Keratinocyte (primary cell): ENCODE data around the gene DNAH11. TPM values are rescaled to one million over a fixed set of nuclear protein-coding genes. Genes with fewer than 3 reads are reported as not detected.

ENCODE experiments used
- DNase-seq: peaks from one replicate; pipeline ENCODE4 v3.0.0-alpha.2; 2011; ENCODE audit warnings: low read depth, missing footprints, low spot score
- FAIRE-seq: peaks from 2 replicates; lab custom pipeline; 2011; peaks lifted over from hg19 to GRCh38; lab: Jason Lieb, UNC
- H2AFZ ChIP-seq: 2 replicates; pipeline ENCODE4 v1.6.0; 2012; ENCODE audit warnings: low read length, control low read depth, inconsistent platforms; ENCODE audit not compliant: control insufficient read depth
- H3K27ac ChIP-seq: 2 replicates; pipeline ENCODE4 v1.5.1; 2011; ENCODE audit warnings: low read length; ENCODE audit not compliant: control insufficient read depth, insufficient read depth
- H3K27me3 ChIP-seq: 3 replicates; pipeline ENCODE4 v1.6.0; 2011; ENCODE audit warnings: low read length; ENCODE audit not compliant: control insufficient read depth, insufficient read depth; ENCODE audit errors: extremely low read depth
- H3K36me3 ChIP-seq, 2 experiments: 2 replicates in 1 of 2; 3 replicates in 1 of 2; pipeline ENCODE4 v1.5.1; 2011; ENCODE audit warnings: low read length in 2 of 2, mild to moderate bottlenecking in 1 of 2; ENCODE audit not compliant: control insufficient read depth in 2 of 2, insufficient read depth in 2 of 2; ENCODE audit errors: extremely low read depth in 1 of 2
- H3K4me1 ChIP-seq: 3 replicates; pipeline ENCODE4 v1.5.1; 2011; ENCODE audit warnings: low read length; ENCODE audit not compliant: control insufficient read depth, insufficient read depth; ENCODE audit errors: extremely low read depth
- H3K4me2 ChIP-seq: 3 replicates; pipeline ENCODE4 v1.6.0; 2011; ENCODE audit warnings: low read depth, low read length; ENCODE audit not compliant: control insufficient read depth, insufficient read depth; ENCODE audit errors: extremely low read depth
- H3K4me3 ChIP-seq, 3 experiments: fragments of 200-600 bp in 1 of 3; sonication (generic) in 1 of 3; 2 replicates in 2 of 3; 3 replicates in 1 of 3; pipeline ENCODE4 v1.5.1; 2011 to 2016; ENCODE audit warnings: low read length in 3 of 3, mild to moderate bottlenecking in 3 of 3, control low read depth in 2 of 3, inconsistent platforms in 1 of 3, low read depth in 1 of 3, mixed read lengths in 1 of 3, mixed run types in 1 of 3, moderate library complexity in 1 of 3; ENCODE audit not compliant: control insufficient read depth in 2 of 3, insufficient read depth in 2 of 3; ENCODE audit errors: extremely low read depth in 1 of 3
- H3K79me2 ChIP-seq: 2 replicates; pipeline ENCODE4 v1.6.0; 2012; ENCODE audit warnings: low read length; ENCODE audit not compliant: control insufficient read depth, insufficient read depth
- H3K9ac ChIP-seq: 3 replicates; pipeline ENCODE4 v1.6.0; 2011; ENCODE audit warnings: low read length; ENCODE audit not compliant: control insufficient read depth, insufficient read depth; ENCODE audit errors: extremely low read depth
- H3K9me1 ChIP-seq: 3 replicates; pipeline ENCODE4 v1.6.0; 2011; ENCODE audit warnings: low read length; ENCODE audit not compliant: control insufficient read depth, insufficient read depth; ENCODE audit errors: extremely low read depth
- H3K9me3 ChIP-seq: 2 replicates; pipeline ENCODE4 v1.5.1; 2012; ENCODE audit warnings: low read depth, low read length; ENCODE audit not compliant: control insufficient read depth
- H4K20me1 ChIP-seq: 3 replicates; pipeline ENCODE4 v1.6.0; 2011; ENCODE audit warnings: low read length; ENCODE audit not compliant: control insufficient read depth, insufficient read depth; ENCODE audit errors: extremely low read depth
- CTCF ChIP-seq, 3 experiments: IDR thresholded peaks in 1 of 3; conservative IDR thresholded peaks in 1 of 3; optimal IDR thresholded peaks in 1 of 3; 2 replicates in 2 of 3; 3 replicates in 1 of 3; pipeline versions ENCODE3 to v1.5.1; 2011; ENCODE audit warnings: low read length in 3 of 3, mild to moderate bottlenecking in 3 of 3, moderate library complexity in 2 of 3, control low read depth in 1 of 3, inconsistent platforms in 1 of 3; ENCODE audit not compliant: insufficient read depth in 2 of 3; ENCODE audit errors: extremely low read depth in 1 of 3
- EZH2 ChIP-seq: IDR thresholded peaks from one replicate; pipeline ENCODE4 v1.6.1; 2012; ENCODE audit warnings: inconsistent platforms, mild to moderate bottlenecking, low read length, moderate library complexity
- dilution Hi-C: fragments of 300-500 bp; cut with MboI; formaldehyde crosslinking; loops from one replicate; pipeline ENCODE4 v1.7.0; 2020; ENCODE audit warnings: low sequenced_read_pairs; ENCODE audit not compliant: extremely low pct_ligation_motif_present
- polyA plus RNA-seq, 5 experiments: library from polyadenylated mRNA; depleted of rRNA in 3 of 5; stranded (reverse) in 3 of 5; stranded (forward) in 1 of 5; unstranded in 1 of 5; fragments of >200 nt; gene quantifications; 1 replicate in 1 of 5; 2 replicates in 3 of 5; 3 replicates in 1 of 5; pipeline versions ENCODE4 v1.2.1 to v1.2.3, GENCODE V29; 2011 to 2012; ENCODE audit warnings: missing spikeins in 2 of 5, low read depth in 1 of 5, low replicate concordance in 1 of 5

Gene DNAH11
- polyA plus RNA-seq, 1 donor (not counting 4 experiments of a cell fraction or from before 2014, with no cell fraction given) = 0.21 TPM

GRCh38 chr7:21562385-21562784, 19.5 kb downstream of the DNAH11 start:
- Histone ChIP-seq H3K27ac (no peak overlapping the region), H3K4me3 (no peak overlapping the region), H3K79me2 (no peaks in the 10 kb centered on the region), H2AFZ (no peak overlapping the region), H3K9ac (no peak overlapping the region), H3K27me3 (no peaks in the 10 kb centered on the region), H3K36me3 (no peaks in the 10 kb centered on the region), H3K9me1 (no peaks in the 10 kb centered on the region), H3K4me1 (no peaks in the 10 kb centered on the region), H3K9me3 (no peaks in the 10 kb centered on the region), H4K20me1 (no peaks in the 10 kb centered on the region), H3K4me2 (no peak overlapping the region)
- dilution Hi-C loops = no loop called here
- DNase-seq (no peak), FAIRE-seq (no peak)
- TF ChIP-seq CTCF (optimal IDR thresholded peaks at IDR 0.05 in 1 of 3, IDR thresholded peaks at IDR 0.05 in 1 of 3, conservative IDR thresholded peaks at IDR 0.05 in 1 of 3; ENCODE audit: extremely low read depth in 1 of 3, insufficient read depth in 2 of 3, low read length in 3 of 3) (no peak), EZH2 (no peak)

DNA sequence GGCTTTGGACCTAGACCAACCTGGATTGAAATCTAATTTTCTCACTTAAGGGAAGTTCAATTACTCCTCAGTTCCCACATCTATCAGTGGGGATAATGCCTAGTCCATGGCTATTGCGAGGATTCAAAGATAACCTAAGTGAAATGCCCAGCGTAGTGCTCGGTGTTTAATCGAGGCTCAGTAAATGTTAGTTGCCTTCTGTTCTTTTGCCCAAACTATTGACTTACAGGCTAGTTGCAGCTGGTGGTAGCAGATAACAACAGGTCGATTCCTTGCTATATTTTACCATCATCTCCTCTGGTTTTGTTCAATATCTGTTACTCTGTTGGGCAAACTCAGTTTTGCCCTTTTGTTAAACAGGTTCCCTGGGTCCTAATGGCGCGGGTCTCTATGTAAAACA, 22.8 kb downstream of the DNAH11 start:
- Histone ChIP-seq H4K20me1 (no peaks in the 10 kb centered on the region), H3K27ac (no peak overlapping the region), H3K4me2 (no peak overlapping the region), H3K79me2 (no peaks in the 10 kb centered on the region), H2AFZ (no peak overlapping the region), H3K9ac (no peak overlapping the region), H3K9me1 (no peaks in the 10 kb centered on the region), H3K4me3 (no peak overlapping the region), H3K4me1 (no peaks in the 10 kb centered on the region), H3K9me3 (no peaks in the 10 kb centered on the region), H3K36me3 (no peaks in the 10 kb centered on the region), H3K27me3 (no peaks in the 10 kb centered on the region)
- dilution Hi-C loops = no loop called here
- no peak for FAIRE-seq
- DNase-seq = no peak
- no peak for TF ChIP-seq EZH2
- no peak for TF ChIP-seq CTCF (optimal IDR thresholded peaks at IDR 0.05 in 1 of 3, IDR thresholded peaks at IDR 0.05 in 1 of 3, conservative IDR thresholded peaks at IDR 0.05 in 1 of 3; ENCODE audit: extremely low read depth in 1 of 3, insufficient read depth in 2 of 3, low read length in 3 of 3)
